Activated effector memory CD4-positive, alpha-beta T cell treated with Interleukin-2 at 50 U/mL for 16 hours (primary cell): ENCODE results near the gene OCSTAMP.

Experiments
- DNase-seq: peaks from one replicate; pipeline ENCODE4 v3.0.0-alpha.2; 2020

Gene OCSTAMP, protein sequence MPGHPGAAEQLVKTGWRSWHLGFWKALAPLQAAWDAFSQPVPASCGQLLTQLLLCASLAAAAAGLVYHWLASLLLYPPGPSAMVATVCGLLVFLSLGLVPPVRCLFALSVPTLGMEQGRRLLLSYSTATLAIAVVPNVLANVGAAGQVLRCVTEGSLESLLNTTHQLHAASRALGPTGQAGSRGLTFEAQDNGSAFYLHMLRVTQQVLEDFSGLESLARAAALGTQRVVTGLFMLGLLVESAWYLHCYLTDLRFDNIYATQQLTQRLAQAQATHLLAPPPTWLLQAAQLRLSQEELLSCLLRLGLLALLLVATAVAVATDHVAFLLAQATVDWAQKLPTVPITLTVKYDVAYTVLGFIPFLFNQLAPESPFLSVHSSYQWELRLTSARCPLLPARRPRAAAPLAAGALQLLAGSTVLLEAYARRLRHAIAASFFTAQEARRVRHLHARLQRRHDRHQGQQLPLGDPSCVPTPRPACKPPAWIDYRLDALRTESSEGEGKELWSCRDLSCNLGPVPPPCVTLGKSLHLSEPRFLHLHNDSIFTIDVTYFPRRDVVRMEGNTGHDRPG

DNA sequence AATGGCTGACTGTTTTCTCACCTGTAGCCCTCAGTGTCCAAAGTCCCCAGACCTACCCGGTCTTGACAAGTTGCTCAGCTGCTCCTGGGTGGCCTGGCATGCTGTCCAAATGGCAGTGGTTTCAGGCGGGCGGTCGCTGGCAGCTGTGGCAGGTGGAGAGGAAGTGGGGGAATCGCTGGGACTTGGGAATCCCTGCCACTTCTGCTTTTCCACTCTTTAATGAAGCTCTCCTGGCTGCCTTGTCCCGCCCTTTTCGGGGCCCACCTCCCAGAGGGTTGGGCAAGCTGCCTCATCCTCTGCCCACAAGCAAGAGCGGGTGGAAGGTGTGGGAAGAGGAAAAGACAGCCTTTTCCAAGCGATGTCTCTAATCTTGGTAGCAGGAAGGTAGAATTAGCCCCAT, at the start of gene OCSTAMP:
Gene OCSTAMP (minus strand): TSS at position 194 of the 400 bp plus-strand sequence. CDS start 94 bp downstream, at position 100.
- no peak for DNase-seq

DNA sequence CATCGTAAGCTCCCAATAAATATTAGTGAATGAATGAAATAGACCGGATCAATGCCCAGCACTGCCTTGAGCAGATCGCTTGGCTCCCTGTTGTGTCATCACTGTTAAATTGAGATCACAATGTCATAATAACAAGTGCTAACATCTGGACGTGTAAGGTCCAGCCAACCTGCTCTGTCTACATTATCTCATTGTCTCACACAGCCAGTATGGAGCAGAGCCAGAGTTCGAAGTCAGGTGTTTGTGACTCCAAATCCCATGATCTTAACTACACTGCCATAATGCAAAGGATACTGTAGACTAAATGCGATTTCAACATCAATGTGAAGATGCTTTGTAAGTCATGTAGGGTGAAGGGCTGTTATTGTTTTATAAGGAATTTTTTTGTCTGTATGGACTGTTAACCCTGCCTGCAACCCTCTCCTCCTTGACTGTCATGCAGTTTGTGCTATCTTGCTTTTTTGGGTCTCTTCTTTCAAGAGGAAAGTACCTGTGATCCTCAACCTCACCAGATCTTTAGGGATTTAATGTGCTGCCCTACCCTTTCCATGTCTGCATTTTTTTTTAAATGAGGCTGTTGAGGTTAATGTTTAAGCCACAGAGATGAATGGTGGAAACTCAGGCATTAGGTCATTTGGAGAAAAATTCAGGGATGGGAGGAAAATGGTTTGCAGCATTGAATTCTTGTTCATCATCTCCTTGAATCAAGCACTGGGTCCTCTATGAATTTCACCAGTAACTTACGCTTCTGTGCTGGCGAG, 49.0 kb upstream of the OCSTAMP start:
- DNase-seq = no peak

DNA sequence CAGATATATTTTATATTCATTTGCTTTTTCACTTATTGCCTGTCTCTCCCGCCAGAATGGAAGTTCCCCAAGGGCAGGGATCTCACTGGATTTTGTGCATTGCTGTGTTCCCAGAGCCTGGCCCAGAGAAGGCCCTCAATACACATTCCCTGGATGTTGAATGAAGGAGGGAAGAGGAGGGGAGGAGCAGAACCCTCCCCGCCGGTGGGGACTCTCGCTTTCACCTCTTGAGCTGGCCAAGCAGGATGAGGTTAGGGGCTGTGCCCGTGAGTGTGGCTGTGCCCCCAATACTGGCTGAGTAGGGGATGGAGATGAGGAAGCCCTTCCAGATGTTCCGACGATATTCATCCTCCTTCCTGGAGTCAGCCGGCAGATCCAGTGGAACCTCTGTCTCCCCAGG, 45.5 kb upstream of the OCSTAMP start:
- no peak for DNase-seq

DNA sequence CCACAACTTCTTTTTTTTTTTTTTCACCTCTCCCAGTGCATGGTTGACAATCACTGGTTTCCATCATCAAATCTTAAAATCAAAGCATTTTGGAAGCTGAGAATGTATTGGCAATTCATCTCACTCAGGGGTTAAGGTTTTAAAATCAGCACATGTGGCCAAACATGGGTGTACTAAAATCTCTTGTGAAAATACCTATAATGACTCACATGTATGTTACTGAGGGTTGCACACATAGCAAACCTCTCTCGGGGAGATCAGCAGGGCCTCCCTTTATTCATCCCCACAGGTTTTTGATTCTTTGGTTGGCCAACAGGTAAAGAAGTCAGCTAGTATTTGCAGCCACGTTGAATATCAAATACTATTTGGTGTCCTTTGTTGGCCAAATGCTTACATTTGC, 44.3 kb upstream of the OCSTAMP start:
- no peak for DNase-seq

DNA sequence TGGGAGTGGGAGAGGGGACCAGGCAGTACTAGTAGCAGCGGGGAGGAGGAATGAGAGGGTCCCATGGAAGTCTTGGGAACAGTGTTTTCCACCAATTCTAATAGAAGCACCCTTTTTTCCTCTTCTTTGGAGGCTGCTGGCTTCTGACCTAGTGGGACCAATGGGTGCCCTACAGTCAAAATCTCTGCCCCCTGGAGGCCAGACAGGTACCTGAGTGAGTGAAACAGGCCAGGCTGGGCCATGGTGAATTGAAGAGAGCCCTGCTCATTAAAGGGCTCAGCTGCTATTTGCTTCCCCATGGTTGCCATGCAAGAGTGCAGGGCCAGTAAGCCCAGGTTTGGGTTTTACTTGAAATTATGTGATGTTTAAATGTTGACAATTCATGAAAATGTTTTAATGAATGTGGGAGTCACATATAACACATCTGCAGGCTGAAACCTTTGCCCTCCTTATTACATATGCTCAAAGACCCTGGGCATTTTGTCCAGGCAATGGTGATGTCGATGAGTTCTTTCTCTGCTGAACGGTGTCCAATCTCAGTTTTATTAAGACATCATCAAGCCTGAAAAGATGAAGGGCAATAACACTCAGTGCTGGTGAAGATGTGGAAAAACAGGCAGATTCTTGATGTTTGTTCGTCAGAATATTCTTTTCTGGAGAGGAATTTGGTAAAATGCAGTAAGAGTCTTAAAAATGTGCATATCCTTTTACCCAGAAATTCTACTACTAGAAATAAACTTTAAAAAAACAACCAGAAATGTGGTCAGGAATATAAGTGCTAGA, 42.3 kb upstream of the OCSTAMP start:
- DNase-seq = no peak

DNA sequence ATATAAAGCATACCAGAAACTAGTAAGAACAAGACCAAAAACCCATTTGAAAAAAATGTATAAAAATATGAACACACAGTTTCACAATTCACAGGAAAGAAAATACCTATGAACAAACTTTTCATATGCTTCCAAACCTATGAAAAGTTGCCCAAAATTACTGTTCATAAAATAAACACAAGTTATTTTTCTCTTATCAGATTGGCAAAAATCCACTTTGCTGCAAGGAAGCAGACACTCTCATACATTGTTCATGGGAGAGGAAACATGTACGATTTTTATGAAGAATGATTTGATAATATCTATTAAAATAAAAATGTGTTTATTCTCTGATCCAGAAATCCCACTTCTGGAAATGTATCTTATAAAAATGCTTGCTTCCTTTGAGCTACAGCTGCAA, 40.0 kb upstream of the OCSTAMP start:
- no peak for DNase-seq

DNA sequence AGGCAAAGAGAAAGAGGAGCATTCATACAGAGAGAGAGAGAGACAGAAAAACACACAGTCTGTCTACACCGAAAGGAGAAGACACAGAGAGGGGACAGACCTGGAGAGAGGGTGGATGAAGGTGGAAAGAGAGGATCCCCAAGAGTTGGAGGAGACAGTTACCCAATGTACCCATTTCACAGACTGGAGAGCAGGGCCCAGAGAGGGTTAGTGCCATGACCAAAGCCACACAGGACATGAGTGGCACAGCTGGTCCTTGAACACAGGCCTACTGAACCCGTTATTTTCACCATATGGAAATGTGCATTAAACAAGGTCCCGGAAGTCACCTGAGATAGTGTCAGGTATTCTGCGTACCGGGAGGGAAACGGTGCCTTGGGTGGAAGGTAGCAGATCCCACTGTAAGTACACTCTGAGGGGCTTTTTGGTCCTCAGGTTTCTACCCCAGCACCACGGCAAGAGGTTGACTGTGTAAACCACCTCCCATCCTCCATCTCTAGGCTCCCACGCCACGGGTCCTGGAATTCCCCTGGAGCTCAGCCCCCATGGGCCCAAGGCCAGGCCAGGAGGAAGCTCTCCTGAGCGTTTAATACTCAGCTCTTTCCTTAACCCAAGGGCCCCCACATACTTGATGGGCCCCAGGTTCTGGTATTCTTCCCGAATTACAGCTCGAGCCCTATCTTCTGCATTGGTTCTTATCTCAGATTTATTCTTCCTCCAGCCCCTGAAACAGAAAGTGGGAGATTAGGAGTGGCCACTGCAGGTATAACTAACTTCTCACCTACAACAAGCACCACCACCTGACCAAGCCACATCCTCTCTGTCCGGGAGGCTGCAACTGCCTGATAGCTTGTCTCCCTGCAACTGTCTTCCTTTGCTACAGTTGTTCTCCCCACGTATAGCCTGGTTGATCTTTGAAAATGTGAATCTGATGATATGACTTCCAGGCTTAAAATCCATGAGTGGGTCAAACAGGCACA, 38.4 kb upstream of the OCSTAMP start:
- DNase-seq = no peak

DNA sequence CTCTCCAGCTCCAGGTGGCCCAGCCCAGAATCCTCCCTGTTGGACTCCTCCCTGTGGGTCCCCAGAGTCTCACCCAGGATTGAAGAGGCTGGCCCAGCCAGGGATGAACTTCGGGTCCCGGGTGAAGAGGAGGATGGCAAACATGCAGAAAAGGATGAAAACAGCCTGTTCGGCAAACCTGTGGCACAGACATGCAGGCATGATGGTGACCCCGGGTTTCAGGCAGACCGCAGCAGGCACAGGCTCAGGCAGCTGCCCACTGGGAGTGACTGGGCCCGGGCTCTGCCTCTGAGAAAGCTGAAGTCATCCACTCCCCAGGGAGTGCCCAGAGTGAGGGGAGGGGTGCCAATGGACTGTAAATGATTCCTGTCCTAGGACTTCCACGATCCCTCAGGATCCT, 37.5 kb upstream of the OCSTAMP start:
- DNase-seq = no peak

DNA sequence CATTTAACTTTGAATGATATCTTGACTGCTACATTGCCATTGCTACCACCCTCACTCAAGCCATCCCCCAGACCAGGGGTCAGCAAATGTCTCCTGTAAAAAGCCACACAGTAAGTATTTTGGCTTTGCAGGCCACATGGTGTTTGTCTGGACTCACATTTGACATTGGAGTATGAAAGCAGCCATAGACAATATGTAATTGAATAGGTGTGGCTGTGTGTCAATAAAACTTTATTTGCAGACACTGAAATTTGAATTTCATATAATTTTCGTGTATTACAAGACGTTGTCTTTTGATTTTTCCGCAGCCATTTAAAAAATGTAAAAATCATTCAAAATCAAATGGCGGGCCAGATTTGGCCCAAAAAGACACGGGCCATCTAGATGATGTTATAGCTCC, 36.3 kb upstream of the OCSTAMP start:
- no peak for DNase-seq

DNA sequence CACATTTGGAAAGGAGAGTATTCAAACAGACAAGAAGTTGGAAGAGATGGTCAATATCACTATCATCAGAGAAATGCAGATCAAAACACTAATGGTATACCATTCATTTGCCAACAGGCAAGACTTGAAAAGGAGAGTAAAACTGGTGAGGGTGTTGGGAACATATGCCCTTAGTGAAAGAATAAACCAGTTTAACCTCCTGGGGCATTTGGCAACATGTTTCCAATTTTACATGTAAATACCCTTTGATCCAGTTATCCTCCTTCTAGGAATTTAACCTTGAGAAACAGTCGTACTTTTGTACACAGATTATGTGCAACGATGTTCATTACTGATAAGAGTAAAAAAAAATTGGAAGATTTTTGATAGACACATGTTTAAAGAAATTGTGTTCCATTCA, 34.1 kb upstream of the OCSTAMP start:
- no peak for DNase-seq

DNA sequence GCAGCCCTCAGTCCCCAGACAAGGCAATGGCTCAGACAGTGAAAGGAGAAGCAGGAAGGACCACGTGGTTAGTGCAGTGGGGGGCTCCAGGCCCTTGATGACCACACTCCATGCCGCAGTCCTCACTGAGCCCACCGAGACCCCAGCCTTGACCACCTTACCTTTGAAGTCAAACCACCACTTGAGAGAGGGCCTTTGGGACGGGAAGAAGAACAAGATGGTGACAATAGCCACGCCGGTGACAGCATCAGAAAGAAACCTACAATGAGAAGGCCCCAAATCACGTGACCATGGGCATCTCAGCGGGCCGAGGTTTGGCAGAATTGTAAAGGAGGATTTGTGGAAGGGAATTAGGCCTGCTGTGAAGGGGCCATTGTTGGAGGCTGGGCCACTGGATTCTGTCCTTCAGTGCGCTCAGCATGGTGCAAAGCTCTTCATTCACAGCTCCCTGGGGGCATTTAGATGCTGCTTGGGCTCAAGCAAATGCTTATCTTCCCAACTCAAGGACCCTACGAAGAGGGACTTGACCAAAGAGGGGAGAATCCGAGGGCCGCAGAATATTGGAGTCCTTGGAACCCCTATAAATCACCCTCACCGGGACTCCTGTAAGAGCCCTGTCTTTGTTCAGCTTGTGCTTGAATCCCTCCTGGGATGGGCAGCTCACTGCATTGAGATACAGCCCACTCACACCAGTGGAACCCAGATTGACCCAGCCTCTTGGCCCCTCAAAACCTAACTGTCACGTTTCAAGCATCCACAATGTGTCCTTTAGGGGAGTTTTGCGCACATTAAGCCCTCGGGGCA, 33.2 kb upstream of the OCSTAMP start:
- DNase-seq = no peak

DNA sequence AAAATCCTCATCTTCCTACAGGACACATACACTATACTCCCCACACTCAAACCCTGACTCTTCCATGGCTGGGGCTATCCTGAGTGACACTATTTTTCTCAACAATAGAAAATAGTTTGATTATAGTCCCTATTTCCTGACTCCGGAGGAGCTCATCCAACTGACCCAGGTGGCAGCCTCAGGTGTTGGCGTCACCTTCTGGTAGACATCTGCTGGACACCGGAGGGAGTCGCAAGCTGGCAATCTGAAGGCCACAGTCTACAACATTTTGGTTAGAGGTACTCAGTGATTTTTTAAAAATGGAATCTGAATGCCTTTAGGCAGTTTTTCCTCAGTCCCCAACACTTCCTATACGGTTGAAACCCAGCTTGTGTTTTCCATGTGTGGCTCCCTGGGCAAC, 32.2 kb upstream of the OCSTAMP start:
- no peak for DNase-seq

DNA sequence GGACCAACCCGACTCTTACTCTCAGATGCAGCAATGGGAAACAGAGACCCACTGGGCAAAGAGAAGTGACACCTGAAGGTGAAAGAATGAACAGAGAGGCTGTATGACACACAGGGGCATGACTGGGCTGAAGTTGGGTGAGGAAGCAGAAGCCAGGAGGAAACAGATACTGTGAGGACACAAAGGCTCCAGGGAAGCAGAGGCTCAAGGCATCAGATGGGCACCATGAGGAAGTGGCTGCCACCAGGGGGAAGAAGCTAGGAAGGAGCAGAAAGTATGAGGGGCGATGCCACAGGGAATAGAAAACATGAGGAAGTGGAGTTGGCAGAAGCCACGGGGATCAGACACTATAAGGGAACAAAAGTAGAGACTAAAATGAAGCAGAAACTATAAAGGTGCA, 30.9 kb upstream of the OCSTAMP start:
- DNase-seq = no peak

DNA sequence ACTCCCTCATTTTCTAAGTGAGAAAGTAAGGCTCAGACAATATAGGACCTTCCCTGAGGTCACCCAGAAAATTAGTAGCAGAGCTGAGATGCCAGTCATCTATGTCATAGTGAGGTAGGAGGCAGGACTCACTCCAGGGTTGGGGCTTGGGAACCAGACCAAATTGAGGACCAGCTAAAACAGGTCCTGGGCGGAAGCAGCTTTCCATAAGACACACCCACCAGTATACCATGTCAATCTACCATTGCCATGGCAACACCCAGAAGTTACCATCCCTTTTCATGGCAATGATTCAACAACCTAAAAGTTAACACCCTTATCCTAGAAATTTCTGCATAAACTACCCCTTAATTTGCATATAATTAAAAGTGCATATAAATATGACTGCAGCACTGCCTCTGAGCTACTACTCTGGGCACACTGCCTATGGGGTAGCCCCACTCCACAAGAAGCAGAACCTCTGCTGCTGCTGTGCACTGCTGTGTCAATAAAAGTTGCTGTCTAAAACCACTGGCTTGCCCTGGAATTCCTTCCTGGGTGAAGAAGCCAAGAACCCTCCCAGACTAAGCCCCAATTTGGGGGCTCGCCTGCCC, 30.3 kb upstream of the OCSTAMP start:
- DNase-seq = no peak

DNA sequence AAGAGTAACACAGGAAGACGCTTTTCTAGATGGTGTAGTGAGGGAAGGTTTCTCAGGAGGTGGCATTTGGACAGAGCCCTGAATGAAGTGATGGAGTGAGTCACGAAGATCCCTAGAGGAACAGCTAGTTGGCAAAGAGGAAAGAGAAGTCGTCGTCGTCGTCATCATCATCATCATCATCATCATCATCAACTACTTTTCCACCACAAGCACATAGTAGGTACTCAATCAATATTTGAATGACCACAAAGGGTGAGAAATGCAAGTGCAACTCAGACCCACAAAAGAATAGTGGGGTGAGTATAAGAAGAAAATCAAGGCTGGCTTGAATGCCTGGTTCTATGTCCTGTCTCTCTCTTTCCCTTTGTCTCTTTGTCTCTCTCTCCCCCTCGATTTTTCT, 28.3 kb upstream of the OCSTAMP start:
- DNase-seq = no peak

DNA sequence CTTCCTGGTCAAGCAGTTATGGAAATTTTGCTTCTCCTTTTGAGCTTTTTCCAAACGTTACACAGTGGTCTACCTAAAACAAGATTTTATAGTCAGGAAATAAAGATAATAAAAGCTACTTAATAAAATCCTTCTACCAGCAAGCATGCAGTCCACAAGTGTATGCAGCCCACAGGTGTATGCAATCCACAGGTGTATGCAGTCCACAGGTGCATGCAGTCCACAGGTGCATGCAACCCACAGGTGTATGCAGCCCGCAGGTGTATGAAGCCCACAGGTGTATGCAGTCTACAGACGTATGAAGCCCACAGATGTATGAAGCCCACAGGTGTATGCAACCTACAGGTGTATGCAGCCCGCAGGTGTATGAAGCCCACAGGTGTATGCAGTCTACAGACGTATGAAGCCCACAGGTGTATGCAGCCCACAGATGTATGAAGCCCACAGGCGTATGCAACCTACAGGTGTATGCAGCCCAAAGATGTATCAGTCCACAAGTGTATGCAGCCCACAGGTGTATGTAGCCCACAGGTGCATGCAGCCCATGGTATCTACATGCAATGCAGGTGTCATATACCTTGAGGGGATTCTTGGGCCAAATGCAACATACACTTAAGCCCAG, 26.4 kb upstream of the OCSTAMP start:
- DNase-seq = no peak

DNA sequence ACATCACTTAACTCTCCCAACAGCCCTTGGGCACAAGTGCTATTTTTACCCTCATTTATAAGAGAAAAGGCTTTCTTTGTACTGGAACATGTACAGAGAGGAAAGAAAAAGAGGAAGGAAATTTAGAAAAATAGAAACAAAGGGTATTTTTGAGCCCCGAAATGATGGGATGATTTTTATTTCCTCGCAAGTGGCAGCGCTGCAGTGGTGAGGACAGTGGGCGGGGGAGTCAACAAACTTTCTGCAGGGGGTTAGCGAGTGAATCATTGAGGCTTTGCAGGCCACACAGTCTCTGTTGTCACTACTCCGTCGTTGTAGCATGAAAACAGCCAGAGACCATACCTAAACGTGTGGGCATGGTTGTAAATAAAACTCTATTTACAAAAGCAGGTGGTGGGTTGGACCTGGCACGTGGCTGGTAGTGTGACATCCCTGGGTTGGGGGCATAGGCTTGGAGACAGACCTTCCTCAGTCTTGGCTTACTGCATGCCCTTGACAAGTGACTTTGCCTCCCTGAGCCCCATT, 25.5 kb upstream of the OCSTAMP start:
- no peak for DNase-seq

DNA sequence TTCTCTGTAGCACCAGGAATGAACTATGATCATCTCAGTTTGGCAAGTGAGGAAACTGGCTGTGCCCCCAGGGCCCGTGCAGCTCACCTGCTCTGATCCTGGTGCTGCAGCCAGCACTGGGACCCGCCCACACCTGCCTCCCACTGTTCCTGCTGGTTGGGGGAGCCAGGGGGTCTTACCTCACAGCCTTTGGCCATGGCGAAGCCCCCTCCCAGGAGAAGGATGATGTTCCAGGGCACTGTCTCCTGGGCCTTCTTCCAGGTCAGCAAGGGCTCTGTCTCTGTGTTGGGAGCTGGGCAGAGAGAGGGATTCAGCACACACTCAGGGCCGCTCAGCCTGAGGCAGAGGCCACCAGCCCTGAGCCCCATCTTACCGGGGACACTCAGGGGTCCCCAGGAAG, 24.9 kb upstream of the OCSTAMP start:
- no peak for DNase-seq

DNA sequence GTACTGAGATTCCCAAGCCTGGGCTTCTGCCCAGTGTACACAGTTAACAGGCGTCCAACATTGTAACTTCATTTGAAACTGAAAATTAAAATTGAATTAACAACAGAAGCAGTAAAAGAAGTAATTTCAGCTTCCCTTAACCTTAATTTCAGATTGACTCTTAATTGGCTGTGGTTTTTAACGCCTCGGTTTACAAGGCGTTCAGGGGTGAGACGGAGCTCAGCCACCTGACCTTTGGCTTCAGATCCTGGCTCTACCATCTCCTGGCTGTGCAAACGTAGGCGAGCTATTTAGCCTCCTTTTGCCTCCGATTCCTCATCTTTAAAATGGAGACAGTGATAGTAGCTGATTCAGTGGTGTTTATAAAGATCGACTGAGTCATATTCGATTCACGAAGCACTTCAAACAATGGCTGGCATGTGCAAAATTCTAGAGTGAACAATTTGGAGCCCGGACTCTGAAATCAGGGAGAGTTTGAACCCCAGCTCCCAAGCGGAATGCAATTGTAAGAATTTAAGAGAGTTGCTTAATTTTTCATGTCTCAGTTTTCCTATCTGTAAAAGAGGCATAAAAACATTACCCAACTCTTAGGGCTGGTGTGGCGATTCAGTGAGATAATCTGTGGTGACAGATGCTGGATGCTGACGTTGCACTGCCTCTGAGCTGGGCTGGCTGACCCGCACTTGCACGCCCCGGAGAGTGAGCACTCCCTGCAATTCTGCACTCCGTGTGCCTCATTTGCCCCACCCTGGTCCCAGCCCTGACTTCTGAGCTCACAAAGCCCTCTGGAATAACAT, 23.5 kb upstream of the OCSTAMP start:
- DNase-seq = no peak
